Lower lobe of right lung (tissue), 2 donors: ENCODE measurements around the gene PDE11A. TPM values are rescaled to one million over a fixed set of nuclear protein-coding genes. Genes with fewer than 3 reads are reported as not detected.

Experiments used
- ATAC-seq, 2 donors: fragments of 200-7000 bp; cut with Tn5 transposase; one replicate each; pipeline ENCODE4 v1.9.1; 2020 to 2022; ENCODE audit warnings: mild to moderate bottlenecking in 2 of 2, moderate library complexity in 2 of 2
- DNase-seq: peaks from one replicate; pipeline ENCODE4 v3.0.0-alpha.2; 2020
- H3K27ac ChIP-seq: fragments of 200-600 bp; one replicate; pipeline ENCODE4 v1.8.0; 2022
- H3K27me3 ChIP-seq: fragments of 200-600 bp; one replicate; pipeline ENCODE4 v1.8.0; 2022; ENCODE audit warnings: low read depth
- H3K36me3 ChIP-seq: fragments of 200-600 bp; one replicate; pipeline ENCODE4 v1.8.0; 2022; ENCODE audit warnings: mild to moderate bottlenecking
- H3K4me1 ChIP-seq: fragments of 200-600 bp; one replicate; pipeline ENCODE4 v1.8.0; 2022
- H3K4me3 ChIP-seq: fragments of 200-600 bp; one replicate; pipeline ENCODE4 v1.8.0; 2022; ENCODE audit warnings: mild to moderate bottlenecking
- H3K9me3 ChIP-seq: fragments of 200-600 bp; one replicate; pipeline ENCODE4 v1.8.0; 2022
- intact Hi-C: fragments of 100-400 bp; cut with DNase I; formaldehyde crosslinking; loops from one replicate; pipeline ENCODE4 v1.11.0; 2022
- total RNA-seq: library from RNA; stranded (reverse); fragmentation: NEBNext Ultra II Directional; extraction: Animal tissue kit (Norgen Biotek cat#: 25700); gene quantifications from one replicate; pipeline ENCODE4 v1.2.1, GENCODE V29; 2021
- TF ChIP-seq, protein P1 (sequence below): fragments of 200-600 bp; IDR thresholded peaks from one replicate; pipeline ENCODE4 v1.8.0; 2022; ENCODE audit warnings: antibody characterized with exemption, mild to moderate bottlenecking
- donor health status: DM: no; HTN: yes; CAD: no; lungs with severe emphysema.

The PDE11A gene
- total RNA-seq, 1 donor from 2014 or later = 0.27 TPM

DNA sequence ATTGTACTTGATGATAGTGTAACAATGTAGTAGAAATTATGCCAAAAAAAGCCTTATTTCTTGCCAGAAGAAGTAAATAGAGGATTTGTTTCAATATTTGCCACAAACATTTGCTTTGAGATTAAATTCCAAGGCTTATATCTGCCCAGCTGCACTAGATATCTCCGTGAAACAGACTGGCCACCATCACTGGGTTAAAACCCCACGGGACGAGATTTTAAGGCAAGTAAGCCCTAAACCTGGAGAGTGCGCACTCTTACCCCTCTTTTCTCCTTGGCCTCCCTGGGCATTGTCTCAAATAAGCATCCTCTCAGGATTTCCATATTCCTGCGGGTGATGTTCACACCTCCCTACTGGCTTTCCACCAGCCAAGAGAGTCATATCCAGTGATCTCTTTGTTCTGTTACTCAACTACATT is 345.6 kb downstream of the PDE11A start:
- TF ChIP-seq, protein P1, sequence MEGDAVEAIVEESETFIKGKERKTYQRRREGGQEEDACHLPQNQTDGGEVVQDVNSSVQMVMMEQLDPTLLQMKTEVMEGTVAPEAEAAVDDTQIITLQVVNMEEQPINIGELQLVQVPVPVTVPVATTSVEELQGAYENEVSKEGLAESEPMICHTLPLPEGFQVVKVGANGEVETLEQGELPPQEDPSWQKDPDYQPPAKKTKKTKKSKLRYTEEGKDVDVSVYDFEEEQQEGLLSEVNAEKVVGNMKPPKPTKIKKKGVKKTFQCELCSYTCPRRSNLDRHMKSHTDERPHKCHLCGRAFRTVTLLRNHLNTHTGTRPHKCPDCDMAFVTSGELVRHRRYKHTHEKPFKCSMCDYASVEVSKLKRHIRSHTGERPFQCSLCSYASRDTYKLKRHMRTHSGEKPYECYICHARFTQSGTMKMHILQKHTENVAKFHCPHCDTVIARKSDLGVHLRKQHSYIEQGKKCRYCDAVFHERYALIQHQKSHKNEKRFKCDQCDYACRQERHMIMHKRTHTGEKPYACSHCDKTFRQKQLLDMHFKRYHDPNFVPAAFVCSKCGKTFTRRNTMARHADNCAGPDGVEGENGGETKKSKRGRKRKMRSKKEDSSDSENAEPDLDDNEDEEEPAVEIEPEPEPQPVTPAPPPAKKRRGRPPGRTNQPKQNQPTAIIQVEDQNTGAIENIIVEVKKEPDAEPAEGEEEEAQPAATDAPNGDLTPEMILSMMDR = no peak
- no peak for DNase-seq
- Histone ChIP-seq H3K4me1 (no peaks in the 10 kb centered on the region), H3K4me3 (no peak overlapping the region), H3K27ac (no peak overlapping the region), H3K9me3 (no peaks in the 10 kb centered on the region), H3K27me3 (no peaks in the 10 kb centered on the region), H3K36me3 (no peaks in the 10 kb centered on the region)
- intact Hi-C loops = no loop called here
- ATAC-seq = no peak

DNA sequence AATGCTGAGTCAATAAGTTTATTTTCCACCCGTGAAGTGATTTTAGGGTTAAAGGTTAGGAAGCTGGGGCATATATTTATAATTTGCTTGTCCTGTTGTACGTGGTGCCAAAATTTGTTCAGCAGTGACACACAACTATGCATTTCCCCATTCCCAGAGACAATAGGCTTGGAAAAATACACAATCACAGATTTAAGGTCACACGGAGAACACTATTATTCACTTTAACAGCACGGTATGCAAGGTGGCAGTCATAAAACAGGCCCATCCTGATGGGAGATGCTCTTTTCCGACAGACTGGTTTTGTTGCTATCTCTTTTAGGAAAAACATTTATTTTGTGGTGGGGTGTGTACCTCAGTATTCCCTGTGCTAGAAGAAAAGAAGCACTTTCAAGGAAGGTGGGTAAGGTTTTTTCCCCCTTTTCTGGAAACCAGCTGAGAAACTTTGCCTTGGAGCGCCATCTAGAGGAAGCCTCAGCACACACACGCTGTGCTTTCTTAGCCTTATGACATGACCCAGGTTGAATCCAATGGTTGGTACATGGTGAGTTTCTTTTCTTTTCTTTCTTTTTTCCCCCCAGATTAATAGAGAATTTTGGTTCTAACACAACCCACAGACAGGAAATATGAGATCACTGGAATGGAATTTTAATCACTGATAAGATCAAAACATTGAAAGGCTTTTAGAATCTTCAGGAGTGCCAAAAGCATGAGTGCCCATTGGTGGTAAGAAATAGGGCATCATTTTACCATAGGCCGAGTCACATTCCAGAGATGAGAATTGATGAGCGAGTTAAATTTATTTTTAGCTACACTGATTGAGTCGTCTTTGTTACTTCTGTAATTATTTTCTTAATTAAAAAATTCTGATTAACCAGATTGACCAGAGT is 347.9 kb downstream of the PDE11A start:
- TF ChIP-seq, protein P1 = peak; percentile 89
- DNase-seq (no peak), ATAC-seq (peak; percentile 71 to 78)
- no peaks in the 10 kb centered on the region for H3K27me3 ChIP-seq
- intact Hi-C loops = no loop called here
- H3K27ac ChIP-seq = no peak overlapping the region
- no peaks in the 10 kb centered on the region for H3K9me3 ChIP-seq
- H3K36me3 ChIP-seq = no peaks in the 10 kb centered on the region
- no peak overlapping the region for H3K4me3 ChIP-seq
- no peaks in the 10 kb centered on the region for H3K4me1 ChIP-seq

DNA sequence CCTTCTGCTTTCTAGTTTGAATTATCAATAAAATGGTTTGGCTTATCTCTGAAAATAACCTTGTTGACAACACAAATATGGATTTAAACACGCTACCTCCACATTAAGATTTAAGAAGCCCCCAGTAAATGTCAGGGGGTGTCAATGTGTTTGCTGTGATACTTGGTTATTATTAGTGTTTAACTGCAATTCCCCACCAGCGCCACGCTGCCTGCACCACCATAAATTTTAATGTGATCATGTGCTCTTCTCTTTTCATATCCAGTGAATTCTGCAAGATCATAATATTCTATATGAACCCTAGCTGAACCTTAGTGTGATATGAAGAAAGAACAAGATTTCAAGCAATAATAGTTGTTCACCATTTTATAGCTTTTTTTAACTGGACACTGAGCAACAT is 349.3 kb downstream of the PDE11A start:
- H3K4me1 ChIP-seq = no peaks in the 10 kb centered on the region
- no peaks in the 10 kb centered on the region for H3K9me3 ChIP-seq
- H3K4me3 ChIP-seq = no peak overlapping the region
- DNase-seq (no peak), ATAC-seq (no peak)
- no peaks in the 10 kb centered on the region for H3K27me3 ChIP-seq
- intact Hi-C loops = no loop called here
- H3K36me3 ChIP-seq = no peaks in the 10 kb centered on the region
- TF ChIP-seq, protein P1 = no peak
- no peak overlapping the region for H3K27ac ChIP-seq

DNA sequence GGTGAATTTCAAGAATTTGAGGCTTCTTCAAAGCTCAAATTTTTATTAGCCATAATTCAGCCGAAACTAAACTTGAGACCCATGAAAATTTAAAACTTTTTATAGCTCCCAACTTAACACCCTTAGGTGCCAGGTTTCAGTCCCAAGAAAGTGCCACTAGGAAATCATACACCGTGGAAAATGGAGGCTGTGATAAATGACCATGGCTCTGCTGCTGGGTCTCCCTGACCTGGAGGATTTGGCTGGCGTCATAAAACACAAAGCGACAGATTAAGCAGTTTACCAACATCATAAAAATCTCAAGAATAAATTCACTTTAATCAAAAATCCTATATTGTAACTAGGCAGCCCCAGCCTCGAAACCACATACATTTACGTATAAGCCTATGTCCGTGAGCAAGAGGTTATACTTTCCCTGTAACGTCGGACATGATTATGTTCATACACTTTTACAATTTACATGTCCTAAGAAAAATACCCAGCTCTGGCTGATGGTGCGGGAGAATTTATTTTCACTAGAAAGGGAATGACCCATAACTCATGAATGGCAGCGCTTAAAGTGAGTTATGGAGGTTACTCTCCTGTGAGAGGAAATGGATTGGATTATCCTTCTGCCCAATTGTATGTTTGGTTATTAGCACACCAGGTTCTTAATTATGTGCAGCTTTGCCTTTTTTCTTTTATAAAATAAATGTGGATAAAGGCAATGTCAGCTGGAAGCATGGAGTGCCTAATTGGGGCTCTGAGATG is 350.6 kb downstream of the PDE11A start:
- TF ChIP-seq, protein P1 = no peak
- no peaks in the 10 kb centered on the region for H3K4me1 ChIP-seq
- H3K27ac ChIP-seq = no peak overlapping the region
- intact Hi-C loops = no loop called here
- no peak overlapping the region for H3K4me3 ChIP-seq
- ATAC-seq (no peak), DNase-seq (no peak)
- H3K27me3 ChIP-seq = no peaks in the 10 kb centered on the region
- H3K36me3 ChIP-seq = no peaks in the 10 kb centered on the region
- no peaks in the 10 kb centered on the region for H3K9me3 ChIP-seq

DNA sequence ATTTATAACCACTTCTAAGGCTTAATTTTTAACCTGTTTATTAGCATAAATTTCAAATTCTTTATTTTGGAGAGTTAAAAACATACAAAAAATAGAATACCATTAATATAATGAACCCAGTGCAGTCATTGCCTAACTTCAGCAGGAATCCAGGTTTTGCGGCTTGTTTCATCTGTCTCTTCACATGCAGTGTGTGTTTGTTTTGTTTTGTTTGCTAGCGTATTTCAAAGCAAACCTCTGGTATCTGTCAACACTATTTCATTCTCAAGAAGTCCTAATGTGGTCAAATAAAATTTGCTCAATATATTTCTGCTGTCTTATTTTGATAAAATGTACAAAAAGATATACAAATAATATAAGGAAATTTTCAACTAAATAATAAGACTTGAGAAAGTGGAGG is 351.5 kb downstream of the PDE11A start:
- no peaks in the 10 kb centered on the region for H3K27me3 ChIP-seq
- H3K36me3 ChIP-seq = no peaks in the 10 kb centered on the region
- no peaks in the 10 kb centered on the region for H3K4me1 ChIP-seq
- ATAC-seq (no peak), DNase-seq (no peak)
- TF ChIP-seq, protein P1 = no peak
- H3K9me3 ChIP-seq = no peaks in the 10 kb centered on the region
- H3K4me3 ChIP-seq = no peak overlapping the region
- no peak overlapping the region for H3K27ac ChIP-seq
- intact Hi-C loops = no loop called here
